A549 (cell line): ENCODE results near the gene USP9X.

ENCODE experiments used
- CBX8 ChIP-seq: fragments of 200-600 bp; sonication (generic); IDR thresholded peaks from 2 replicates; pipeline ENCODE4 v1.6.1; 2016
- KDM5A ChIP-seq: fragments of 200-600 bp; sonication (generic); IDR thresholded peaks from 2 replicates; pipeline ENCODE4 v1.6.1; 2016; ENCODE audit warnings: antibody characterized with exemption, mild to moderate bottlenecking
- MAFK ChIP-seq: fragments of 450-650 bp; IDR thresholded peaks from 2 replicates; pipeline ENCODE4 v1.6.1; 2014; ENCODE audit not compliant: partially characterized antibody
- POLR2A ChIP-seq: IDR thresholded peaks from 2 replicates; pipeline ENCODE4 v1.6.1; 2012; ENCODE audit warnings: mild to moderate bottlenecking, low read length
- RNF2 ChIP-seq: fragments of 200-600 bp; sonication (generic); IDR thresholded peaks from 2 replicates; pipeline ENCODE4 v1.6.1; 2016; ENCODE audit warnings: low read depth, mild to moderate bottlenecking, antibody characterized with exemption, moderate library complexity, borderline replicate concordance
- SMC3 ChIP-seq: fragments of >200 bp; sonication (Bioruptor Twin); formaldehyde crosslinking; IDR thresholded peaks from 3 replicates; pipeline ENCODE4 v1.6.1; 2018; ENCODE audit warnings: inconsistent platforms
- ZSCAN20 ChIP-seq: fragments of 250-450 bp; sonication (Bioruptor Pico); IDR thresholded peaks from 2 replicates; pipeline ENCODE4 v1.8.0; 2022; ENCODE audit warnings: mild to moderate bottlenecking, moderate library complexity
- TF ChIP-seq, protein P1 (sequence below): fragments of >200 bp; sonication (Bioruptor Twin); formaldehyde crosslinking; IDR thresholded peaks from 3 replicates; pipeline ENCODE4 v1.5.1; 2016
- TF ChIP-seq, protein P2 (sequence below): fragments of >200 bp; sonication (Bioruptor Twin); formaldehyde crosslinking; IDR thresholded peaks from 2 replicates; pipeline ENCODE4 v1.6.1; 2016
- TF ChIP-seq, protein P3 (sequence below): IDR thresholded peaks from 2 replicates; pipeline ENCODE4 v1.6.1; 2012

DNA sequence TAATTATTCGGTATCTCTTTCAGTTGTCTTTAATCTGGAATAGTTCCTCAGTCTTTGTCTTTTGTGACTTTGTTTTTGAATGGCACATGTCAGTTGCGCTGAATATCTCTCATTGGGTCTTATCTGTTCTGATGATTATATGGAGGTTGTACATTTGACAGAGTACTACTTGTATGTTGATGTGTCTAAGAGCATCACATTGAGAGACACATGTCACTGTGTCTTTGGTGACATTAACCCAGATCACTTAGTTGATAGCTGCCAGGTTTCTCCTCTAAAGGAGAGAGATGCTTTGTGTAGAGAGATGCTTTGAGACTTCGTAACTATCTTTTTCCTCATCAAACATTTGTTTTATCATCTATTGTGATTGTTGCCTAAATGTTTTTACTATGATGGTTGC, 92.1 kb downstream of the USP9X start:
- TF ChIP-seq, protein P1, sequence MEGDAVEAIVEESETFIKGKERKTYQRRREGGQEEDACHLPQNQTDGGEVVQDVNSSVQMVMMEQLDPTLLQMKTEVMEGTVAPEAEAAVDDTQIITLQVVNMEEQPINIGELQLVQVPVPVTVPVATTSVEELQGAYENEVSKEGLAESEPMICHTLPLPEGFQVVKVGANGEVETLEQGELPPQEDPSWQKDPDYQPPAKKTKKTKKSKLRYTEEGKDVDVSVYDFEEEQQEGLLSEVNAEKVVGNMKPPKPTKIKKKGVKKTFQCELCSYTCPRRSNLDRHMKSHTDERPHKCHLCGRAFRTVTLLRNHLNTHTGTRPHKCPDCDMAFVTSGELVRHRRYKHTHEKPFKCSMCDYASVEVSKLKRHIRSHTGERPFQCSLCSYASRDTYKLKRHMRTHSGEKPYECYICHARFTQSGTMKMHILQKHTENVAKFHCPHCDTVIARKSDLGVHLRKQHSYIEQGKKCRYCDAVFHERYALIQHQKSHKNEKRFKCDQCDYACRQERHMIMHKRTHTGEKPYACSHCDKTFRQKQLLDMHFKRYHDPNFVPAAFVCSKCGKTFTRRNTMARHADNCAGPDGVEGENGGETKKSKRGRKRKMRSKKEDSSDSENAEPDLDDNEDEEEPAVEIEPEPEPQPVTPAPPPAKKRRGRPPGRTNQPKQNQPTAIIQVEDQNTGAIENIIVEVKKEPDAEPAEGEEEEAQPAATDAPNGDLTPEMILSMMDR = no peak
- no peak for TF ChIP-seq POLR2A
- no peak for TF ChIP-seq SMC3
- no peak for TF ChIP-seq KDM5A
- TF ChIP-seq, protein P2, sequence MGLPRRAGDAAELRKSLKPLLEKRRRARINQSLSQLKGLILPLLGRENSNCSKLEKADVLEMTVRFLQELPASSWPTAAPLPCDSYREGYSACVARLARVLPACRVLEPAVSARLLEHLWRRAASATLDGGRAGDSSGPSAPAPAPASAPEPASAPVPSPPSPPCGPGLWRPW = no peak
- no peak for TF ChIP-seq ZSCAN20
- TF ChIP-seq MAFK = no peak
- no peak for TF ChIP-seq RNF2
- TF ChIP-seq, protein P3, sequence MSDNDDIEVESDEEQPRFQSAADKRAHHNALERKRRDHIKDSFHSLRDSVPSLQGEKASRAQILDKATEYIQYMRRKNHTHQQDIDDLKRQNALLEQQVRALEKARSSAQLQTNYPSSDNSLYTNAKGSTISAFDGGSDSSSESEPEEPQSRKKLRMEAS = no peak
- no peak for TF ChIP-seq CBX8
